GF-D8 (cell line): Measurements from ENCODE around the gene WDR46.

Source experiments
- DNase-seq: peaks from one replicate; lab custom pipeline; 2025; lab: John Stamatoyannopoulos, UW

WDR46 gene

GRCh38 chr6:33288921-33289783 is at the start of gene WDR46, which contains the start of gene PFDN6:
Gene WDR46 (minus strand): TSS chr6:33289239. CDS start chr6:33289170, 69 bp downstream.
Gene PFDN6 (plus strand): TSS chr6:33289601. CDS start chr6:33289857, 256 bp downstream.
- DNase-seq: peak; percentile 89

- DNase-seq: no peak
These were observed 47.5 kb upstream of the WDR46 start for GRCh38 chr6:33336495-33336894.

- DNase-seq: no peak
These were observed 46.9 kb upstream of the WDR46 start for GRCh38 chr6:33335916-33336315.

GRCh38 chr6:33333666-33334065 is 44.6 kb upstream of the WDR46 start:
- no peak for DNase-seq

GRCh38 chr6:33330736-33331135 is 41.7 kb upstream of the WDR46 start:
- DNase-seq: no peak

- DNase-seq: no peak
These were observed 40.0 kb upstream of the WDR46 start for GRCh38 chr6:33329058-33329457.

GRCh38 chr6:33324125-33324524 is 35.1 kb upstream of the WDR46 start:
- peak; percentile 9 for DNase-seq

- DNase-seq: no peak
These were observed 34.5 kb upstream of the WDR46 start for GRCh38 chr6:33323623-33323948.

GRCh38 chr6:33321227-33321626 is 32.2 kb upstream of the WDR46 start:
- no peak for DNase-seq

- no peak for DNase-seq
These were observed 31.5 kb upstream of the WDR46 start for GRCh38 chr6:33320315-33321181.

GRCh38 chr6:33319939-33320314 is 30.9 kb upstream of the WDR46 start:
- DNase-seq: no peak

GRCh38 chr6:33318426-33319073 is 29.5 kb upstream of the WDR46 start:
- no peak for DNase-seq

GRCh38 chr6:33317669-33318425 is 28.8 kb upstream of the WDR46 start, which contains the start of gene ZBTB22:
Gene ZBTB22 (minus strand): TSS chr6:33317744. CDS start chr6:33316916, 828 bp downstream.
- DNase-seq: peak; percentile 87

- DNase-seq: no peak
These were observed 28.3 kb upstream of the WDR46 start for GRCh38 chr6:33317419-33317668.

- no peak for DNase-seq
These were observed 27.8 kb upstream of the WDR46 start for GRCh38 chr6:33316603-33317418.

GRCh38 chr6:33315793-33316602 is 27.0 kb upstream of the WDR46 start:
- DNase-seq: no peak

GRCh38 chr6:33314943-33315792 is 26.1 kb upstream of the WDR46 start:
- DNase-seq: no peak

GRCh38 chr6:33314515-33314942 is 25.5 kb upstream of the WDR46 start:
- DNase-seq: peak; percentile 19
